Measurements from ENCODE around the gene TULP4. TPM values are rescaled to one million over a fixed set of nuclear protein-coding genes. Genes with fewer than 3 reads are reported as not detected.
"Not testable (repeated sequence)": the region's sequence is repeated elsewhere in the genome, so short reads cannot be mapped to it uniquely, and the experiment has no call there.

TULP4 gene
- total RNA-seq, 4 donors from 2014 or later = 59.8 to 99.2 (median 88.6) TPM

- in situ Hi-C loops (cut with MboI; ENCODE audit: low sequenced_read_pairs in 4 of 4) (no loop called here), intact Hi-C loops (cut with DNase I; ENCODE audit: low total_unique reads) (no loop called here)
- H3K27me3 ChIP-seq = no peaks in the 10 kb centered on the region
- TF ChIP-seq CTCF (IDR thresholded peaks at IDR 0.05 in 4 of 5, conservative IDR thresholded peaks at IDR 0.05 in 1 of 5) (no peak), POLR2A (IDR thresholded peaks at IDR 0.05) (no peak)
- peaks cover 0 to 23% of the 10 kb centered on the region in 2 donors for H3K36me3 ChIP-seq
- no peak overlapping the region for H3K27ac ChIP-seq
- H3K4me1 ChIP-seq = no peaks in the 10 kb centered on the region
- ATAC-seq (peak in 1 of 2 donors; percentile 47), DNase-seq (no peak)
- no peaks in the 10 kb centered on the region for H3K9me3 ChIP-seq
- no peak overlapping the region for H3K4me3 ChIP-seq
Observed at GRCh38 chr6:158475344-158476302, 163.4 kb downstream of the TULP4 start.

- in situ Hi-C loops (cut with MboI; ENCODE audit: low sequenced_read_pairs in 4 of 4) (no loop called here), intact Hi-C loops (cut with DNase I; ENCODE audit: low total_unique reads) (no loop called here)
- Histone ChIP-seq H3K36me3 (peaks cover 0 to 30% of the 10 kb centered on the region in 2 donors), H3K4me1 (no peaks in the 10 kb centered on the region), H3K27me3 (no peaks in the 10 kb centered on the region), H3K27ac (no peak overlapping the region), H3K4me3 (no peak overlapping the region), H3K9me3 (no peaks in the 10 kb centered on the region)
- ATAC-seq = no peak
- DNase-seq = no peak
- no peak for TF ChIP-seq CTCF (IDR thresholded peaks at IDR 0.05 in 4 of 5, conservative IDR thresholded peaks at IDR 0.05 in 1 of 5)
Observed at GRCh38 chr6:158476389-158476788, 164.1 kb downstream of the TULP4 start.

- H3K9me3 ChIP-seq; H3K4me3 ChIP-seq; DNase-seq; in situ Hi-C loops (cut with MboI; ENCODE audit: low sequenced_read_pairs in 4 of 4); intact Hi-C loops (cut with DNase I; ENCODE audit: low total_unique reads); H3K27ac ChIP-seq; ATAC-seq; H3K4me1 ChIP-seq; H3K27me3 ChIP-seq: not testable (repeated sequence)
- peaks cover 0 to 41% of the 10 kb centered on the region in 2 donors for H3K36me3 ChIP-seq
Observed at GRCh38 chr6:158477722-158478121, 165.5 kb downstream of the TULP4 start.

- H3K9me3 ChIP-seq = no peaks in the 10 kb centered on the region
- no peaks in the 10 kb centered on the region for H3K27me3 ChIP-seq
- H3K4me3 ChIP-seq = no peak overlapping the region
- H3K27ac ChIP-seq = no peak overlapping the region
- H3K36me3 ChIP-seq = peaks cover 0 to 47% of the 10 kb centered on the region in 2 donors
- DNase-seq (no peak), ATAC-seq (no peak)
- no peak for TF ChIP-seq CTCF (IDR thresholded peaks at IDR 0.05 in 4 of 5, conservative IDR thresholded peaks at IDR 0.05 in 1 of 5)
- no peaks in the 10 kb centered on the region for H3K4me1 ChIP-seq
- intact Hi-C loops (cut with DNase I; ENCODE audit: low total_unique reads) = no loop called here
- in situ Hi-C loops (cut with MboI; ENCODE audit: low sequenced_read_pairs in 4 of 4) = no loop called here
Observed at GRCh38 chr6:158480989-158481388, 168.7 kb downstream of the TULP4 start.

GRCh38 chr6:158481690-158482473 lies 169.6 kb downstream of the TULP4 start:
- H3K36me3 ChIP-seq = peaks cover 0 to 41% of the 10 kb centered on the region in 2 donors
- in situ Hi-C loops (cut with MboI; ENCODE audit: low sequenced_read_pairs in 4 of 4) = no loop called here

More at GRCh38 chr6:158481690-158482473, 169.6 kb downstream of the TULP4 start:
- no peaks in the 10 kb centered on the region for H3K4me1 ChIP-seq
- TF ChIP-seq CTCF (IDR thresholded peaks at IDR 0.05 in 4 of 5, conservative IDR thresholded peaks at IDR 0.05 in 1 of 5) (no peak), POLR2A (IDR thresholded peaks at IDR 0.05) (no peak)
- H3K27me3 ChIP-seq = no peaks in the 10 kb centered on the region
- H3K4me3 ChIP-seq = no peak overlapping the region
- H3K27ac ChIP-seq = no peak overlapping the region
- intact Hi-C loops (cut with DNase I; ENCODE audit: low total_unique reads) = no loop called here
- no peak for ATAC-seq
- DNase-seq = no peak
- no peaks in the 10 kb centered on the region for H3K9me3 ChIP-seq

Measured in gastrocnemius medialis (tissue), 4 donors.